NCI-H69 (cell line): Measurements from ENCODE around the gene NKX1-1.
"Not testable (repeated sequence)": the region's sequence is repeated elsewhere in the genome, so short reads cannot be mapped to it uniquely, and the experiment has no call there.

Experiments used
- DNase-seq: peaks from one replicate; lab custom pipeline; 2025; lab: John Stamatoyannopoulos, UW

Gene NKX1-1

DNA sequence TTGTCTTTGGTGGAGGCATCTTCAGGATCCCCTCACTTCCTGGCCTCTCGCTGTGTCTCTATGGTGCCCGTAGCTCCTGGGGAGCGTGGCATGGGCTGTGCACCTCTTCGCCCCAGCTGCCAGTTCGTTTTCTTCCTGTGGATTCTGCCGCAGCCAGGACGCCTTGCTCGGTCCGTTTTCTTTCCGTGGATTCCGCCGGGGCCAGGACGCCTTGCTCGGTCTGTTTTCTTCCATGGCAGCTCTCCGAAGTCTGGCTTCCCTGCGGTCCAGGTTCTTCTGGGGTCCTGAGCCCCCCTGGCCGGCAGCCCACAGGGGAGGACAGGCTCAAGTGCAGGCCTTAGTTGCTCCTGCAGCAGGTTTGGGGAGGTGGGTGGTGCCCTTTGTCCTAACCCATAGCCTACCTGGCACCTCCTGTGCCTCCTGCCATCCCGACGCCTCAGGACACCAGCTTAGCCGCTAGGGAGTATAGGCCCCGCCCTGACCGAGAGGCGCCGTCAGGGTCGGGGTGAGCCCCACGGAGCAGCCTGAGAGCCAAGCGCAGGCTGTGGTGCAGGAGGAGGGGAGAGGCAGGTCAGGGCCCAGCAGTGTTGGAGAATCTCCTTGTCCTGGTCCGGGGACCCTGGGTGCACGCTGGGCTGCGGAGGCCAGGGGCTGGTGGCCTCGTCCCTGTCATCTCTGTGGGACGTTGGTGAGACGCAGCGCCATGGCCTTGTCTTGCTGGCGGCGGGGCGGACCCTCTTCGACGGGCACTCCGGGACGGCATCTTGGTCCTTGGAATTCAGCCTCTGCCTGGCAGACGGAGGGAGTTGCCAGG, 32.1 kb downstream of the NKX1-1 start:
- DNase-seq = no peak

DNA sequence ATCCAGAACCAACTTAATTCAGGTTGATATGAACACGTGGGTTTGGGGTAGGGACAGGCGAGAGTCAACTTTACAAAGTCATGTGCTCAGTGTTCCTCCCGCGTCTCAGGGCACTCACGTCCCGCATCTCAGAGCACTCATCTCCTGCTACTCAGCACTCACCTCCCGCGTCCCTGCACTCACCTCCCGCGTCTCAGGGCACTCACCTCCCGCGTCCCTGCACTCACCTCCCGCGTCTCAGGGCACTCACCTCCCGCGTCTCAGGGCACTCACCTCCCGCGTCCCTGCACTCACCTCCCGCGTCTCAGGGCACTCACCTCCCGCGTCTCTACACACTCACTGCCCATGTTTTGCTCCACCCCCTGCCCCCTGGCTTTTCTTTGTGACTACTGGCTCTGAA, 33.7 kb downstream of the NKX1-1 start:
- not testable (repeated sequence) for DNase-seq

DNA sequence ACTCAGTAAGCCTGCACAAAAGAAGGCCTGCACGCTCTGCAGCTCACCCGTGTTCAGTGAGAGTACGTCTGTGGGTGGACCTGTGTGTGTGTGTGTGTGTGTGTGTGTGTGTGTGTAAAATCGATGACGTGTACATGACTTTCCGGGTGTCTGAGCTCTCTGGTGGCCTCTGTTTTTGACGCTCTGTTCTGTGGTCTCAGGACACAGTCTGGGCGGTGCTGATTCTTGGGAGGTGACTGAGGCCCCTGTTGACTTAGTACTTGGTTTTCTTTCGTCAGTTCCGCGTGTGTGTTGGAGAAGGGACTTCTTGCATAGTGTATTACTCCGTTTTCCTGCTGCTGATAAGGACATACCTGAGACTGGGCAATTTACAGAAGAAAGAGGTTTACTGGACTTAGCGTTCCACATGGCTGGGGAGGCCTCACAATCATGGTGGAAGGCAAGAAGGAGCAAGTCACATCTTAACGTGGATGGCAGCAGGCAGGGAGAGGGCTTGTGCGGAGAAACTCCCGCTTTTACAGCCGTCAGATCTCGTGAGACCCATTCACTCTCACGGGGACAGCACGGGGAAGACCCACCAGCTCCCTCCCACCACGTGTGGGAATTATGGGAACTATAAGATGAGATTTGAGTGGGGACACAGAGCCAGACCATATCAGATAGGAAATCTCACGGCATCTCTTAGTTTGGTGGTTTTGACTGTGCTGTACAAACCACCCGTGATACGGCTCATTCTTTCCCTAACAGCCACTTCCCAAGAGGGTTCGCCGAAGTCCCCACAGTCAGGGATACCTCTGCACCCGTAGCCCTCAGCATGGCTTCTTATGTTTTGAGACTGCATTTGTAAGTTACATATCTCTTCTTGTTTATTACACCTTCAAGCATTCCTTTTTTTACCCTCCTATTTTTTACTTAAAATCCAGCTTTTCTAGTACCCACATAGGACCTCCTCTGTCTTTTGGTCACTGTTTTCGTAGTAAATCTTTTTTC, 34.8 kb downstream of the NKX1-1 start:
- no peak for DNase-seq

DNA sequence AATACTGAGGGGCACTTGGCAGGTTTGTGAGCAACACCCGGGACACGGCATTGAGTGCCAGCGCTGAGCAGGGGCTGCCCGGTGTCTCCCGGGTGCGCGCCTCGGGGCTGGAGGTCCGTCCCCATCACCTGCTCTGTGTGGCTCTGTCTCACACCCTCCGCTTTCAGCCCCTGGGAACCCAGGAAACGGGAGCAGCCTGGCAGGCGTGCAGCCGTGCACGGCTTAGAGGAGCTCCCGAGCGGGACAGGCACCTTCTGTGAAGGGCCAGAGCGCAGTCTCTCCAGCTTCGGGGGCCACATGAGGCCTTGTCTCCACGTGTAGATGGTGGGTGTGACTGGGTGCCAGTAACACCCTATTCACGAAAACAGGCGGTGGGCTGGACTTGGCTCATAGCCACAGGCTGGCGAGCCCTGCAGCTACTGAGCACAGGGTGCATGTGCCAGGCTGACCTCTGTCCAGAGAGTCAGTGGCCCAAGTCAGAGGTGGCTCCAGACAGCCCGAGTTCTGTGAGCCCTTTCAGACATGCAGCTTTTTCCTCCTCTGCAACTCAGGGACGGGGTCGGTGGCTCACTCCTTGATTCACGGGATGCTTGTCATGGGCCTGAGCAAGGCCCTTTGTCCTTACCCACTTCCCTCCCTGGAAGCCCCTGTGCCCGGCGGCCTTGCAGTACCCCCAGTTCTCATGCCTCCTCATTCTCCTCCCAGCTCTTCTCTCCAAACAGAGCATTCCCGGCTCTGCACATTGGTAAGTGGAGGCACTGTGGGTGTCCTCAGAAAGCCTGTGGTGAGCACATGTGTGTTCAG, 35.7 kb downstream of the NKX1-1 start:
- DNase-seq = no peak

DNA sequence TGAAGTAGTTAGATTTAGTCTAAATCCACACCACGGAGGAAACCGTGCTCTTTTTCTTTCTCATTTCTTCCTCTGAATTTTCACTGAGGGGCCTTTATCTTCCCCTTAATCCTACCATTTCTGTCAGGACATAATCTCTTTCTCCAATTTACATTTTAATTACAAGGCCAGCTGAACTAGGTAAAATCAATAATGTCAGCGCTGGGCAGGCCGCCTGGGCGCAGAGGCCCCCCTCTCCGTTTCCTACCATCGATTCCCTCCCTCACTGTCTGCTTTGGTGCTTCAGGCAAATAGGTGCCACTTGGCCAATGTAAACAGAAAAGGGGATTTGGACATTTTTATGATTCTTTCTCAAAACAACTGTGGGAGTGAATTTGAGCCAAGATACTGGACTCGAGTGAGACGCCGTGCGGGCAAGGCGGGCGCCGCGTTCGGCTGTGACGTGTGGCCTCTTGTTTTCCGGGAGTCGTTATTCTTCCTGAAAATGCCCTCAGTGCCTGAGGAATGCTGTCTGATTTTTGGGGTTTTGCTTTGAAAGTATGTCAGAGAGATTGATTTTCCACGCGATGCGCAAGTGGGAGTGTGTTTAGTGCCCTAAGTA, 36.7 kb downstream of the NKX1-1 start:
- DNase-seq = no peak

DNA sequence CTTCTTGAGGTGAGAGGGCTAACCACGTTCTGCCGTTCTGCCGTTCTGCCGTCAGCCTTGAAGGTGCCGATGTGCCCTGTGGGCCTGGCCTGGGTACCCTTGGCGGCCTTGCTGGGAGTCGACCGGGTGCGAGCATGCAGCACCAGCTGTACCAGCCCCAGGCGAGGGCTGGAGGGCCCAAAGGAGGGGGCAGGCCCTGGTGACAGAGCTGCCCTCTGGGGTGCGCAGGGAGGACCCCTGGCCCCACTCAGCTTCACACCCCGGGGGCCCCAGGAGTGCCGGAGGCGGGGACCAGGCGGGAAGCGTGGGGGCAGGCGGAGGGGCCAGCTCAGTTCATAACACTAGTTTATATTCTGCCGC, 37.2 kb downstream of the NKX1-1 start:
- no peak for DNase-seq

DNA sequence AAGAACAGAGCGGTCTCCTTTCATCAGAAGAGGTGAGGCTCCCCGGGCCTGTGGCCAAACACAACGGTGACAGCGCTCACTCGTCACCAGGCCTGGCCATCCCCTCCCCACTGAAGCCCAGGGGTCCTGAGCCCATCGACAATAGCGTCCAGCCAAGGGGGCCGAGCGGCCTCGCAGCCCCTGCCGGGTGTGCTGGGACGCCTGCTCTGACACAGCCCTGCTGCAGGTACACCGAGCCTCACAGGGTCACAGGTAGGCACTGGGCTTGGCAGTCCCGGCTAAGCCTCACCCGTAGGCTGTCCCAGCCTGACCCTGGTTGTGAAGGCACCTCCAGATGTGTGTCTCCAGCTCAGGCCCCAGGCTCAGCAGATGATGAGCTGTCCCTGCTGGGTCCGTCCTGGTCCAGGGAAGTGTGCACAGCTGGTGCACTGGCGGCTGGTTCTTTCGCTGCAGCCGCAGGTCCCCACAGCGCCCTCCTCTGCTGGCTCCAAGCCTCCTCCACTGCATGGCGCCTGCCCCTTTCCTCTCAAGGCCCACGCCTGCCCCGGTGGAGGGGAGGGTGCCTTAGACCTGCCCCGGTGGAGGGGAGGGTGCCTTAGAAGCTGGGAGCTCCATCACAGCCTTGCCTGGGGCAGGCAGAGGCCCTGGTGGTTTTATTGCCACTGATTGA, 37.7 kb downstream of the NKX1-1 start:
- no peak for DNase-seq

DNA sequence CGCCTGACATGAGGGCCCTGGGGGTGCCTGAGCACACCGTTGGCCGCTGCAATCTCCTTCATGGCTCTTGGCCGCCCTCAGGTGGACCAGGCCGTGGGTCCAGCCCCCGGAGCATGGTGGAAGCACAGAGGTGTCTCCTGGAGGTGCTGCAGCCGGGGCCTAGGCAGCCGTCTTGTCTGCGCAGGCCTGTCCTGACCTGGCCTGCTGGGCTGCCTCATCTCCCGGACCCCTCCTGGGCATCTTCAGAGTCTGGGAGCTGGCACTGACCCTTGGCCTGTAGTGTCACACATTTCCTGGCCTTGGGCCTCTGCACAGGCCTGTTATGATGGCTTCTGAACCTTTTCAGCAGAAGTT, 38.3 kb downstream of the NKX1-1 start:
- no peak for DNase-seq

DNA sequence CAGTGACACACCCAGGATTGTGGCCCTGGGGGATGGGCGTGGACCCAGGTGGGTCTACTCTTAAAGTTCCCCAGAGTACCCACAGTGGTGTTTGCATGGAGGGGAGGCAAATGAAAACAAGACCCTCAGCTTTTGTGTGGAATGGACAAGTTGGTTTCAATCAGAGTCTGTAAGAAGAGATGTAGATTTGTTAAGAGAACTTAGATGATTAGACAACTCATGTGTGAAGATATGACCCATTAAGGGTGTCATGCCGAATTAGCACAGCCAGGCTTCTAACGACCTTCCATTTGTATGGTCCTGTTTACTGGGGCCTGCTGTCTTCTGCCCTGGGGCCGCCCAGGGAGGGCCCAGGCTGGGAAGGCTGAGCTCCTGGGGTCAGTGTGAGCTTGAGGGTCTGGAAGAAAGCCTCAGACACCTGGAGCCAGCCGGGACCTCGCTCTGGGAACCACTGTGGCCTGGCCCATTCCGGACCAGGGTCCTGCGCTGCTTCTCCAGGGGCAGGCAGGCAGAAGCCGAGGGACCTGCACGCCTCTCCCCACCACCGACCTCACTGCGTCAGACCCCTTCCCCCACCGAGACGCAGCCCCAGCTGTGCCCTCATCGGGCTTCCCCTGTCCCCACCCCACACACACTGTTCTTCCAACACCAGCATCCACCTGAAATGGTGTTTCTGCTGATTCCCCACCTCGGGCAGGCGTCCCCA, 38.9 kb downstream of the NKX1-1 start:
- DNase-seq = no peak

DNA sequence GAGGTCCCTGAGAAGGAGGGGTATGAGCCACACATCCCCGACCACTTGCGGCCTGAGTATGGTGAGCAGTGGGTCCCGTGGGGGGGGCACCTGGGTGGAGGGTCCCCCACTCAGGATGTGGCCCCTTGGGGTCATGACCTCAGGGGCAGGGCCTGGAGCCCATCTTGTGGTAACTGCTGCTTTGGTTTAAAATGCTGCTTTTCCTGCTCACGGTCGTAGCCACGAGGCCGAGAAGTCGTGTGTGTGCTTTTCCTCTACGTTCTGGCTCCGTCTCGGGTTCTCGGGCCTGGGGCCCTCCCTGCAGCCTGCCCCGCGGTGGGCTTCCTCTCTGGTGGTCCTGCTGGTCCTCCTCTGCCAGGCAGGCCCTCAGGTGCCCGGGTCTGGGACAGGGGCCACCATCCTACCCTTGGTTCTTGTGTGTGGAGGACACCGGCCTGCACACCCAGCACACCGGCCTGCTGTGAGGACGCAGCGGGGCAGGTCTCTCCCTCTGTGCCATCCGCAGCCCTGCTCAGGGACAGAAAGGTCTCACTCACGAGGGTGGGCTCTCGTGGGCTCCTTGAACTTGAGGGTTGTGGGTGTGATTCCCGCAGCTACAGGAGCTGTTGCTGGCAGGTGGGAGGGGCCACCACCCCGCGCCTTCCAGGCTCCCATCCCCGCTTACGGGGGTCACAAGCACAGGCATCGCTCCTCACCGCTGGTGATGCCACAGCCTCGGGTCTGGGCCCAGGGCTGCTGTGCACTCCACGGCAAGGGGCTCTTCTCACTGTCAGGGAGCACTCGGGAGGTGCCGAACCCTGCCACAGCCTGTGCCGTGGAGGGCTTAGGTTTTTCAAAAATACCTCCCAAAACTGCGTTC, 39.6 kb downstream of the NKX1-1 start:
- no peak for DNase-seq

DNA sequence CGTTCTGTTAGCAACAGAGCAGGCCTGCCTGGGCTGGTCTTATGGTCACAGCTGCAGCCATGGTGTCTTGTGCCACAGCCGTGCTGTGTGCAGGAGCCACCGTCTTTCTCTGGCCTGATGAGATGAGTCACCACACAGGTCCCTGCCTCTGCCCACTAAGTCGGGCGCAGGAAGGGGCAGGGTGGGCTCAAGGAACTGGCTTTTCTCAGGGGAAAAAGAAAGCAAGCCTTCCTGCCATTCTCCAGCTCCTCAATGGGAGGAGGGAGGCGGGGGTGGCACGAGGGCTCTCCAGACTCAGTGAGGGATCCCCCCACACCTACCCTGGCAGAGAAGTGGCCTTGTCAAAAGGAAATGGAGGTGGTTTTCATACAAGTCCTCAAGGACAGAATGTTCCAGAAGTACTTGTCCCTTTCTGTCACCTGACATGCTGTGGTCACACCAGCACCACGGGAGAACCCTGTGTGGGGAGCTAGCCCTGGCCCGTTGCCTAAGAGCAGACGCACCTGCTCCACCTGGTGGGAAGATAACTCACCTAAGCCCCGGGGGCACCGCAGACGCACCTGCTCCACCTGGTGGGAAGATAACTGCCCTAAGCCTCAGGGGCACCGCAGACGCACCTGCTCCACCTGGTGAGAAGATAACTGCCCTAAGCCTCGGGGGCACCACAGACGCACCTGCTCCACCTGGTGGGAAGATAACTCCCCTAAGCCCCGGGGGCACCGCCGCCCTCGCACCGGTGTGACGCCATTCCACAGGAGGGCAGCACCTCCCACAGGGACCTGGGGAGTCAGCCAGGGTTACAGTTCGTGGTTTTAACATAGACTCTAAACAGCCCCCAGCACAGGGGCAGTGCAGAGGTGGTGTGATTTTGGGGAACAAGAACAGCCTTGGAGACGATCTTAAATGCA, 40.7 kb downstream of the NKX1-1 start:
- DNase-seq = peak; percentile 89

DNA sequence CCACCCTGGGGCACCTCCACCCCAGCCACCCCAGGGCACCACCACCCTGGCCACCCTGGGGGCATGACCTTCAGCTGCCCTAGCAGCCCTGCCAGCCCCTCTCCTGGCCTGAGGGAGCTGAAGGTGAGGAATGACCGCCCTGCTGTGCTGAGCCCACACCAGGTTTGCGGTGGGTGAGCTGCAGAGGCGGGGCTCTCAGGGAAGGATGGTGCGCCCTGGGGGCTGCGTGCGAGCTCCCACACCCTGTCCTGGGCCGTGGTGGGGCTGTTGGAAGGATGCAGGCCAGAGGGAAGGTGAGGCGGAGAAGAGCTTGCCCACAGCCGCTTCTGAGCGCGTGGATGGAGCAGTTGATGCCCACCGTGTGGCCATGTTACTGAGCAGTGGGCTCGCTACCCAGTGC, 41.5 kb downstream of the NKX1-1 start:
- no peak for DNase-seq

DNA sequence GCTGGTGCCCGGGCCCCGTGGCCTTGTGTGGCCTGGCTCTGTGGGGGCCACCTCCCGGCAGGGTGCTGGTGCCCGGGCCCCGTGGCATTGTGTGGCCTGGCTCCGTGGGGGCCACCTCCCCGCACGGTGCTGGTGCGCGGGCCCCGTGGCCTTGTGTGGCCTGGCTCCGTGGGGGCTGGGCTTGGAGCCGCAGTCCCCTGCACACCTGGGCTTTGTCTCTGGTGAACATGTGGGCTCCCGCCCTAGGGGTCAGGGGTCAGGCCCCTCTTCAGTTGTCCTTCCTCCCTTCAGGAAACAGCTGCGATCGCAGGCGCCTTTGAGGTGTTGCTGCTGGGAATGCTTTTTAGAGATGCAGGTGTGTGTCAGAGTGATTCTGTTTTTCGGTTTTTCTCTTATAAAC, 42.0 kb downstream of the NKX1-1 start:
- no peak for DNase-seq

DNA sequence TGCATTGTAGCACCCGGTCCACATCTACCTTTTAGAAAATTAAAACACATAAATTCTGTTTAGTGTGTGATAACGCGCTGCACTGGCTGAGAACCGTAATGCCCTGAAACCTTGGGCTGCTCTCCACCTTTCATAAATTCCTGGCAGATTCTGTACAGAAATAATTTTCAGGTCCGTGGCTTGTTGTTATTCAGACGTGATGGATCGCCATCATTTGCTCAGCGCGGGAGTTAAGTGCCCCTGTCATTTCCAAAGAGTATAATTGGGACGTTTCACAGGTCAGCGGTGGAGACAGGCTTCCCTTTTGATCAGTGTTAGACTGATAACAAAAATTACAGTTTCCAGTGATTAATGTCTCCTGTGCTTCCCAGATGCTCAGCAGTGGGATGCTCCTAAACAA, 42.7 kb downstream of the NKX1-1 start:
- peak; percentile 39 for DNase-seq

DNA sequence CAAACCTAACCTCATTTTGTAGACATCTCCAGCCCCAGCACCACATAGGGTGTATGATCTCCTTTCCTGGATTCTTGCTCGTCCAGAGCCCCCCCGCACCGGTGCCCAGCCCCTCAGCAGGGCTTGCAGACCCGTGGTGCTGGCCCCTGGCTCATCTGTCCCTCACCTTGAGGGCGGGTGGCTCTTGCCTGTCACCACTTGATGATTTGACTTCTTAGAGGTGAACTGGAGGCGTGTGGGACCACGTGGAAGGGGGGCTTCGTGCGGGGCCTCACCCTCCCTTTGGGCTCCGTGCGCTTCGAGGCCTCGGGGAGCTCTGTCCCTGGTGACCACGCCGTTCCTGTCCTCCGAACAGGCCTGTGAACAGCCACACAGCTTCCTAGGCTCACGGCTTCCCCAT, 43.7 kb downstream of the NKX1-1 start:
- DNase-seq = no peak

DNA sequence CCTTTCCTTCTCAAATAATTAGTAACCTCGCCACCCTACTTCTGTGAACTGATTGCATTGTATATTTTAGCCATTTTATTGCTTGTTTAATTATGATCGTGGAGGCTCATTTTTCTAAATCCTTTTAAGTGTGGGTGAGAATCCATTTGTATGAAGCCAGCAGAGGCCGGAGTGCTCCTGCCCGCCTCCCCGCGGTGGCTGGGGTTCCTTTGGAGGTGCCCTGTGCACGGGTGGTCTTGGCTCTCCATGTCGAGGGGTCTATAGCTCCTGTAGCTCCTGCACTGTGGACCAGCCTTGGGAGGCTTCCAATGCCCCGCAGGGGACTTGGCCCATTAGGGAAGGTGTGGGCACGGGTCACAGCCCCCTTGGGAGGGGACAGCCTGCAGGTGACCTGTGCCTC, 44.2 kb downstream of the NKX1-1 start:
- DNase-seq = no peak

DNA sequence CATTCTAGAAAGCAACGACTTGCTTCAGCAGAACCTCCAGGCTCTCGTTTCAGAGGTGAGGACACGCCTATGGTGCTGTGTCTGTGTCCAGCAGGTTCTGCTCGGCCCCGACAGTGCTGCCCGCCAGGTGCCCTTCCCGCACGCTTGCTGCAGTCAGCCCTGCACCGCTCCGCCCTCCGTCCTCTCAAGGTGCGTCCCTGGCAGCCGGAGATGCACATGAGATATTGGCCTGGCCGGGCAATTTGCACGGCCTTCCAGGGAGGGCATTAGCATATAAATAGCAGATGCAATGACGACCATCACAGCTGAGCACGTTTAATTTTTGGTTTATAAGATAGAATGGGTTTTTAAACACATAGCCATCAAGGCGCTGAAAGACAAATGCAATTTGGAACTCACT, 44.8 kb downstream of the NKX1-1 start:
- peak; percentile 47 for DNase-seq

DNA sequence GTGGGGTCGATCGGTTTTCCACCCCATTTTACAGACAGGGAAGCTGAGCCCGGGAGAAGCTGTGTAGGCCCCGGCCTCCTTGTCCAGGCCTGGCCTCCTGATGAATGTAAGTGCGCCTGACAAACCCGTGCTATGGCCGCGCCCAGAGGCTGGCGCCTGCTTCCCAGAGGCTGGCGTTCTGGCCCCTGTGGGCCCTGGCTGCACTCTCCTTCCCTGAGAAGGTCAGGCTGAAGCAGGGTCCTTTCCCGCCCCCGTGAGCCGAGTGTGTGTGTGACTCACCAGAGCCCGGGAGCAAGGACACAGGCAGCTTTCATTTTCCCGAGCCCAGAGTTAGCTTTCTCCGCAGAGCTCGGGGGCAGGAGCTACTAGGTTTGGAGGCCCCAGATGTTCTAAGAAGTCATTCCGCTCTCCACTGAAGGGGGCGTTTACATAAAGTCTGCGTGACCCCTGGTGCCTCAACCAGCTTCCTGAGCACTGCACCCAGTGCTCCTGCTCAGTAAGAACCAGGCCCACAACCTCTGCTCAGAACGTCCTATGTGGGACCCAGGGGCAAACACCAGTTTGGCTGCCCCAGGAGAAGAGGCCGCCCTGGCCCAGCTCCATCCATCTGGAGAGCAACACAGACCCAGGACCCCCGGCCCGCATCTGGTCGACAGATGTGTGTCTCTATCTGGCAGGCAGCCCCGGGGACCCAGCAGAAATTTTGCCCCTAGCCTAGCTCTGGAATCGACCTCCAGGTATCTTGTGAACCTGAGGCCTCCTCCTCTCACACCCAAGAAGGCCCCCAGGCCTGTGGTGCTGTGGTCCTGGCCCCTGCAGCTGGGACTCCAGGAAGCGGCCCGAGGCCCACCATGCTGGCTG, 45.6 kb downstream of the NKX1-1 start:
- no peak for DNase-seq
